ENCODE data around the gene IQCK. TPM values are rescaled to one million over a fixed set of nuclear protein-coding genes. Genes with fewer than 3 reads are reported as not detected.

Gene IQCK
- total and polyA plus RNA-seq, 2 donors (not counting 3 experiments of a cell fraction or from before 2014, with no cell fraction given), result 17.2 to 18.1 TPM

DNA sequence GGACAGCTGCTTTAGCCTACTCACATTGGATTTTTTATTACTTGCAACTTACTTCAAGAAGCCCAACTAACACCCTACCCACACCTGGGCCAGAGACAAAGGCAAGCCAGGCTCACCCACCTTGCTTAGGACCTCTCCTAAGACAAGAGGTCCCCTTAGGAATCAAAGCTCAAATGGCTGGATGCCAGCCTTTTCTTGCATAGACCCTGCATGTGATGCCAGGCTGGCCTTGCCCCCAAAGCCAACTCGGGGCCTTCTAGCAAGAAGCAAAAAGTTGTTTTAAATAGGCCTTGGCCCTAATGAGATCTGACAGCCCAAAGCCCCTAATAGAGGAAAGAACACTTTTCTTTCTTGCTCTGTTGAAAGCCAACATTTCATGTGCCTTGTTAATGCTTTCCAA is 145.9 kb downstream of the IQCK start:
- no peak overlapping the region for H3K9ac ChIP-seq (replicated peaks; ENCODE audit: extremely low read depth, insufficient read depth, low read length)
- no peak for FAIRE-seq
- intact Hi-C loops (cut with micrococcal nuclease) (no loop called here), dilution Hi-C loops (cut with MboI; ENCODE audit: extremely low pct_ligation_motif_present, low sequenced_read_pairs) (no loop called here)
- TF ChIP-seq, protein P1, sequence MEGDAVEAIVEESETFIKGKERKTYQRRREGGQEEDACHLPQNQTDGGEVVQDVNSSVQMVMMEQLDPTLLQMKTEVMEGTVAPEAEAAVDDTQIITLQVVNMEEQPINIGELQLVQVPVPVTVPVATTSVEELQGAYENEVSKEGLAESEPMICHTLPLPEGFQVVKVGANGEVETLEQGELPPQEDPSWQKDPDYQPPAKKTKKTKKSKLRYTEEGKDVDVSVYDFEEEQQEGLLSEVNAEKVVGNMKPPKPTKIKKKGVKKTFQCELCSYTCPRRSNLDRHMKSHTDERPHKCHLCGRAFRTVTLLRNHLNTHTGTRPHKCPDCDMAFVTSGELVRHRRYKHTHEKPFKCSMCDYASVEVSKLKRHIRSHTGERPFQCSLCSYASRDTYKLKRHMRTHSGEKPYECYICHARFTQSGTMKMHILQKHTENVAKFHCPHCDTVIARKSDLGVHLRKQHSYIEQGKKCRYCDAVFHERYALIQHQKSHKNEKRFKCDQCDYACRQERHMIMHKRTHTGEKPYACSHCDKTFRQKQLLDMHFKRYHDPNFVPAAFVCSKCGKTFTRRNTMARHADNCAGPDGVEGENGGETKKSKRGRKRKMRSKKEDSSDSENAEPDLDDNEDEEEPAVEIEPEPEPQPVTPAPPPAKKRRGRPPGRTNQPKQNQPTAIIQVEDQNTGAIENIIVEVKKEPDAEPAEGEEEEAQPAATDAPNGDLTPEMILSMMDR (IDR thresholded peaks at IDR 0.05; ENCODE audit: extremely low read depth in 1 of 2, insufficient read depth in 1 of 2, low read depth in 1 of 2, low read length in 2 of 2), result no peak
- no peak for TF ChIP-seq MYC (IDR thresholded peaks at IDR 0.05; ENCODE audit: low read depth, low read length)
- TF ChIP-seq EZH2 (IDR thresholded peaks at IDR 0.05; ENCODE audit: borderline replicate concordance, low read depth, low read length, severe bottlenecking), result no peak
- TF ChIP-seq, protein P2, sequence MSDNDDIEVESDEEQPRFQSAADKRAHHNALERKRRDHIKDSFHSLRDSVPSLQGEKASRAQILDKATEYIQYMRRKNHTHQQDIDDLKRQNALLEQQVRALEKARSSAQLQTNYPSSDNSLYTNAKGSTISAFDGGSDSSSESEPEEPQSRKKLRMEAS (IDR thresholded peaks at IDR 0.05; ENCODE audit: insufficient read depth, insufficient read length), result no peak
- no peak for TF ChIP-seq POLR2A (IDR thresholded peaks at IDR 0.05; ENCODE audit: low read depth, low read length)
- no TSS peak for BruUV-seq (replicated peaks)
- no peak overlapping the region for H3K4me2 ChIP-seq (ENCODE audit: insufficient read depth, low read length)
- DNase-seq (ENCODE audit: low read depth, low spot score), result no peak
- H3K9me3 ChIP-seq (replicated peaks; ENCODE audit: control insufficient read depth, insufficient read depth, low read length), result no peaks in the 10 kb centered on the region
- peaks cover 0 to 4% of the 10 kb centered on the region in 2 experiments for H3K36me3 ChIP-seq (ENCODE audit: control insufficient read depth in 2 of 2, extremely low read depth in 1 of 2, insufficient read depth in 2 of 2, low read length in 2 of 2)
- H3K4me3 ChIP-seq (replicated peaks in 1 of 3; ENCODE audit: insufficient read depth in 1 of 3, low read depth in 1 of 3, low read length in 3 of 3), result no peak overlapping the region
- ChIA-PET POLR2A (no interaction called here), CTCF (no interaction called here)
- no peaks in the 10 kb centered on the region for H3K79me2 ChIP-seq (ENCODE audit: control insufficient read depth, insufficient read depth, low read length)
- no peak overlapping the region for H2AFZ ChIP-seq (ENCODE audit: low read depth, low read length)
- H3K9me1 ChIP-seq (replicated peaks; ENCODE audit: control insufficient read depth, extremely low read depth, insufficient read depth, low read length), result no peaks in the 10 kb centered on the region
- H3K27ac ChIP-seq (ENCODE audit: insufficient read depth, low read depth, low read length), result no peak overlapping the region
- no peaks in the 10 kb centered on the region for H3K4me1 ChIP-seq (ENCODE audit: control insufficient read depth, extremely low read depth, insufficient read depth, low read length)
- no peaks in the 10 kb centered on the region for H3K27me3 ChIP-seq (ENCODE audit: control insufficient read depth in 2 of 2, insufficient read depth in 2 of 2, low read length in 2 of 2)
- H4K20me1 ChIP-seq (replicated peaks; ENCODE audit: control insufficient read depth, extremely low read depth, insufficient read depth, low read length), result no peaks in the 10 kb centered on the region

DNA sequence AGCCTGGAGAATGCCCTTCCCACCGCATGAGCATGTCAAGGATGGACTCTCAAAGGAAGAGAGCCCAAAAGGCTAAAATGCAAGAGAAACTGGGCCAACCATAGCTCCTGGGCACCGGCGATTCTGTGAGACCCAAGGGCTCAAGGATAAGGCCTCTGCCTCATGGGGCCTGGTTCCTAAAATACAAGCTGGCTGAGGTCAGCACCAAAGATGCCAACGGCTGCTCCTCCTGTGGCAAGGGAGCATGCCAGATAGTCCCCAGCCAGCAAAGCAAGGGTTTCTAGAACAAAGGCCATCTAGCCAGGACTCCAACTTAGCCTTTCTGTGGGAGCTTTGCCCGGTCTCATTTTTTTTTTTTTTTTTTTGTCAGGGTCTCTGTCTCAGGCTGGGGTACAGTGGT is 146.5 kb downstream of the IQCK start:
- no peak overlapping the region for H3K9ac ChIP-seq (replicated peaks; ENCODE audit: extremely low read depth, insufficient read depth, low read length)
- no peaks in the 10 kb centered on the region for H4K20me1 ChIP-seq (replicated peaks; ENCODE audit: control insufficient read depth, extremely low read depth, insufficient read depth, low read length)
- ChIA-PET POLR2A (no interaction called here), CTCF (interaction anchor here (0.7 to 1.2 kb wide), 2 partner anchors 11 to 281 kb away, joined by 4 to 5 read pairs; no protein-coding TSS in a partner anchor)
- no peak overlapping the region for H3K27ac ChIP-seq (ENCODE audit: insufficient read depth, low read depth, low read length)
- no peak overlapping the region for H3K4me3 ChIP-seq (replicated peaks in 1 of 3; ENCODE audit: insufficient read depth in 1 of 3, low read depth in 1 of 3, low read length in 3 of 3)
- no peaks in the 10 kb centered on the region for H3K27me3 ChIP-seq (ENCODE audit: control insufficient read depth in 2 of 2, insufficient read depth in 2 of 2, low read length in 2 of 2)
- dilution Hi-C loops (cut with MboI; ENCODE audit: extremely low pct_ligation_motif_present, low sequenced_read_pairs) (no loop called here), intact Hi-C loops (cut with micrococcal nuclease) (no loop called here)
- no peaks in the 10 kb centered on the region for H3K9me3 ChIP-seq (replicated peaks; ENCODE audit: control insufficient read depth, insufficient read depth, low read length)
- no peak overlapping the region for H2AFZ ChIP-seq (ENCODE audit: low read depth, low read length)
- no peaks in the 10 kb centered on the region for H3K9me1 ChIP-seq (replicated peaks; ENCODE audit: control insufficient read depth, extremely low read depth, insufficient read depth, low read length)
- TF ChIP-seq JUN (IDR thresholded peaks at IDR 0.05; ENCODE audit: borderline replicate concordance, insufficient read depth, insufficient read length, low read depth) (no peak), MYC (IDR thresholded peaks at IDR 0.05; ENCODE audit: low read depth, low read length) (no peak), EZH2 (IDR thresholded peaks at IDR 0.05; ENCODE audit: borderline replicate concordance, low read depth, low read length, severe bottlenecking) (no peak)
- TF ChIP-seq, protein P2 (IDR thresholded peaks at IDR 0.05; ENCODE audit: insufficient read depth, insufficient read length), result no peak
- H3K79me2 ChIP-seq (ENCODE audit: control insufficient read depth, insufficient read depth, low read length), result no peaks in the 10 kb centered on the region
- no peak for DNase-seq (ENCODE audit: low read depth, low spot score)
- no peak overlapping the region for H3K4me2 ChIP-seq (ENCODE audit: insufficient read depth, low read length)
- H3K36me3 ChIP-seq (ENCODE audit: control insufficient read depth in 2 of 2, extremely low read depth in 1 of 2, insufficient read depth in 2 of 2, low read length in 2 of 2), result peaks cover 0 to 4% of the 10 kb centered on the region in 2 experiments
- BruUV-seq (replicated peaks), result no TSS peak
- no peaks in the 10 kb centered on the region for H3K4me1 ChIP-seq (ENCODE audit: control insufficient read depth, extremely low read depth, insufficient read depth, low read length)
- no peak for FAIRE-seq

Data from endothelial cell of umbilical vein (primary cell).